HepG2 (cell line): ENCODE data around the gene ENGASE. TPM values are rescaled to one million over a fixed set of nuclear protein-coding genes. Genes with fewer than 3 reads are reported as not detected.
A peak's percentile ranks its signal among the peaks of the same experiment; 100 is the strongest.

Experiments used
- KDM4B ChIP-seq: sonication (generic); formaldehyde crosslinking; IDR thresholded peaks from 2 replicates; pipeline ENCODE4 v1.4.0; 2020; ENCODE audit warnings: missing genetic modification reagents
- KLF16 ChIP-seq, 2 experiments: sonication (generic) in 1 of 2; formaldehyde crosslinking in 1 of 2; IDR thresholded peaks; 2 replicates each; pipeline versions ENCODE4 v1.6.1 to v1.8.0; 2016 to 2023; ENCODE audit warnings: missing genetic modification reagents in 2 of 2, missing compliant biosample characterization in 1 of 2
- MATR3 ChIP-seq: sonication (generic); formaldehyde crosslinking; IDR thresholded peaks from 2 replicates; pipeline ENCODE4 v1.4.0; 2020; ENCODE audit warnings: missing genetic modification reagents
- PITX1 ChIP-seq: sonication (generic); formaldehyde crosslinking; IDR thresholded peaks from 2 replicates; pipeline ENCODE4 v1.5.1; 2020; ENCODE audit warnings: mild to moderate bottlenecking, missing genetic modification reagents
- RFX3 ChIP-seq: IDR thresholded peaks from 2 replicates; pipeline ENCODE4 v1.6.1; 2016; ENCODE audit warnings: missing biosample characterization, missing genetic modification reagents
- RFX5 ChIP-seq: IDR thresholded peaks from 2 replicates; pipeline ENCODE4 v1.6.1; 2011; ENCODE audit warnings: low read depth, low read length, improper control_type of control experiment
- SP2 ChIP-seq: sonication (generic); formaldehyde crosslinking; IDR thresholded peaks from 2 replicates; pipeline ENCODE4 v1.5.1; 2020; ENCODE audit warnings: mild to moderate bottlenecking, missing genetic modification reagents
- ZFP62 ChIP-seq: sonication (generic); formaldehyde crosslinking; IDR thresholded peaks from 2 replicates; pipeline ENCODE4 v1.4.0; 2020; ENCODE audit warnings: missing genetic modification reagents
- ZNF230 ChIP-seq: sonication (generic); formaldehyde crosslinking; IDR thresholded peaks from 2 replicates; pipeline ENCODE4 v1.4.0; 2020; ENCODE audit warnings: mild to moderate bottlenecking, missing genetic modification reagents
- ZNF549 ChIP-seq: sonication (generic); formaldehyde crosslinking; IDR thresholded peaks from 2 replicates; pipeline ENCODE4 v1.5.0; 2020; ENCODE audit warnings: missing genetic modification reagents
- ZNF552 ChIP-seq: sonication (generic); formaldehyde crosslinking; IDR thresholded peaks from 2 replicates; pipeline ENCODE4 v1.9.0; 2022; ENCODE audit warnings: missing genetic modification reagents, mild to moderate bottlenecking, borderline replicate concordance
- ZNF557 ChIP-seq: sonication (generic); formaldehyde crosslinking; IDR thresholded peaks from 2 replicates; pipeline ENCODE4 v1.4.0; 2020; ENCODE audit warnings: missing genetic modification reagents
- ZNF768 ChIP-seq: sonication (generic); formaldehyde crosslinking; IDR thresholded peaks from 2 replicates; pipeline ENCODE4 v1.4.0; 2020; ENCODE audit warnings: missing genetic modification reagents
- polyA plus RNA-seq, 8 experiments: library from polyadenylated mRNA; depleted of rRNA in 3 of 8; stranded (reverse) in 7 of 8; unstranded in 1 of 8; fragments of >200 nt; fragmentation: Illumina TruSeq in 4 of 8; extraction: Trizol in 4 of 8; gene quantifications; 2 replicates each; pipeline versions ENCODE4 v1.2.1 to v1.2.3, GENCODE V29; 2011 to 2016; ENCODE audit warnings: low read depth in 4 of 8, missing spikeins in 1 of 8, mixed read lengths in 1 of 8; ENCODE audit not compliant: insufficient read depth in 1 of 8
- total RNA-seq, 5 experiments: library from RNA; depleted of rRNA; stranded (reverse); fragments of >200 nt; fragmentation: Illumina TruSeq; extraction: Trizol; gene quantifications; 2 replicates each; pipeline ENCODE4 v1.2.3, GENCODE V29; 2016; ENCODE audit warnings: low read depth in 1 of 5
- TF ChIP-seq, protein P1 (sequence below): sonication (generic); formaldehyde crosslinking; conservative IDR thresholded peaks from 2 replicates; pipeline ENCODE4 v1.4.0; 2020; ENCODE audit warnings: missing genetic modification reagents
- TF ChIP-seq, protein P2 (sequence below): IDR thresholded peaks from 2 replicates; pipeline ENCODE4 v1.6.1; 2016; ENCODE audit warnings: mild to moderate bottlenecking, missing biosample characterization, missing genetic modification reagents
- TF ChIP-seq, protein P3 (sequence below): sonication (generic); formaldehyde crosslinking; IDR thresholded peaks from 2 replicates; pipeline ENCODE4 v1.5.0; 2020; ENCODE audit warnings: missing genetic modification reagents, mild to moderate bottlenecking, borderline replicate concordance
- TF ChIP-seq, protein P4 (sequence below): sonication (generic); formaldehyde crosslinking; IDR thresholded peaks from 2 replicates; pipeline ENCODE4 v1.5.0; 2020; ENCODE audit warnings: mild to moderate bottlenecking, missing genetic modification reagents, borderline replicate concordance

Gene ENGASE
- total and polyA plus RNA-seq, 2 of the 13 experiments (the other 11 are each of a cell fraction or from before 2014, with no cell fraction given): 10.6 to 18.1 TPM

DNA sequence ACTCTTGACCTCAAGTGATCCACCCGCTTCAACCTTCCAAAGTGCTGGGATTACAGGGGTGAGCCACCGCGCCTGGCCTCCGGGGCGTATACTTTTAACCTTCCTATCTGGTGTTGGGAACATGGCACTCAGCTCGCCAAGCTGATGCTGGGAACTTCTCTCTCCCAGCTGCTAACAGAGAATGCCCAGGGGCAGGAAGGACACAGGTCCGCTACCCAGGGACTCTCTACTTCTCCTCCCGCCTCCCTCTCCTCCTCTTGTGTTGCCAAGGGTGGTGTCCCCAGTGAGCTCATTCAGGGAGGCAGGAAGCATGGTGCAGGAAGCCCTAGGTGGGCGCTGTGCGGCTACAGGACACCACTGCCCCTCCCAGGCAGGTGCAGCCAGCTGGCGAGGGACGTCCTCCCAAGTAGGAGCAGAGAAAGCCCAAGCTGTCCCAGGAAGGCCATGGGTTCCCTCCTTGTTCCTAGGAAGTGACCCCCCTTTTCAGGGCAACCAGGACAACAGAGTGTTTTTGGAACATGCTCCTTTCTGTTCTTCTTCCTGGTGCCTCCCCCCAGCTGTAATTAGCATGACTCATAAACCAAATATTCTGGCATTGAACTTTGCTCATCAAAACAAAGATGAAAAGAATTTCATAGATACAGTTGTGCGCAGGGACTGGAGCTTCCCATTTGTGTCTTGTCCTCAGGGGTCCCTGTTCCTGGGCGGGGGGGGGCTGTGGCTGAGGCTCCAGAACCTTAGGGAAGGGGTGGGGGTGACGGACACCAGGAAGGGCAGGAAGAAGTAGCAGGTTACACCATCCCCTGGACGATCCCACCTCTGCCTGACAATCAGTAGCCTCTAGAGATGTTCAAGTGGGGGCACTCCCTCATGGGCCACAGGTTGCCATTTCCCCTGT is 48.0 kb upstream of the ENGASE start (continued):
- peak; percentile 58 to 69; a peak in 3 of 4 replicates for TF ChIP-seq KLF16 (CRISPR knock-in tag; IDR thresholded peaks at IDR 0.05)
- TF ChIP-seq RFX5: 0 out of 2 replicates have a peak, but pooled peaks have one; percentile 17
- TF ChIP-seq, protein P1, sequence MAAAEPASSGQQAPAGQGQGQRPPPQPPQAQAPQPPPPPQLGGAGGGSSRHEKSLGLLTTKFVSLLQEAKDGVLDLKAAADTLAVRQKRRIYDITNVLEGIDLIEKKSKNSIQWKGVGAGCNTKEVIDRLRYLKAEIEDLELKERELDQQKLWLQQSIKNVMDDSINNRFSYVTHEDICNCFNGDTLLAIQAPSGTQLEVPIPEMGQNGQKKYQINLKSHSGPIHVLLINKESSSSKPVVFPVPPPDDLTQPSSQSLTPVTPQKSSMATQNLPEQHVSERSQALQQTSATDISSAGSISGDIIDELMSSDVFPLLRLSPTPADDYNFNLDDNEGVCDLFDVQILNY (CRISPR knock-in tag): no peak
- TF ChIP-seq, protein P2, sequence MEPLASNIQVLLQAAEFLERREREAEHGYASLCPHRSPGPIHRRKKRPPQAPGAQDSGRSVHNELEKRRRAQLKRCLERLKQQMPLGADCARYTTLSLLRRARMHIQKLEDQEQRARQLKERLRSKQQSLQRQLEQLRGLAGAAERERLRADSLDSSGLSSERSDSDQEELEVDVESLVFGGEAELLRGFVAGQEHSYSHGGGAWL (CRISPR knock-in tag): 0 out of 2 replicates have a peak, but pooled peaks have one; percentile 34
- TF ChIP-seq ZNF557 (CRISPR knock-in tag): no peak
- TF ChIP-seq ZNF549 (CRISPR knock-in tag): no peak
- TF ChIP-seq, protein P3, sequence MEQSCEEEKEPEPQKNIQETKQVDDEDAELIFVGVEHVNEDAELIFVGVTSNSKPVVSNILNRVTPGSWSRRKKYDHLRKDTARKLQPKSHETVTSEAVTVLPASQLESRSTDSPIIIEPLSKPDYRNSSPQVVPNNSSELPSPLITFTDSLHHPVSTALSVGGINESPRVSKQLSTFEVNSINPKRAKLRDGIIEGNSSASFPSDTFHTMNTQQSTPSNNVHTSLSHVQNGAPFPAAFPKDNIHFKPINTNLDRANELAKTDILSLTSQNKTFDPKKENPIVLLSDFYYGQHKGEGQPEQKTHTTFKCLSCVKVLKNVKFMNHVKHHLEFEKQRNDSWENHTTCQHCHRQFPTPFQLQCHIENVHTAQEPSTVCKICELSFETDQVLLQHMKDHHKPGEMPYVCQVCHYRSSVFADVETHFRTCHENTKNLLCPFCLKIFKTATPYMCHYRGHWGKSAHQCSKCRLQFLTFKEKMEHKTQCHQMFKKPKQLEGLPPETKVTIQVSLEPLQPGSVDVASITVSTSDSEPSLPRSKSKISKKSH (CRISPR knock-in tag): peak; percentile 91
- no peak for TF ChIP-seq ZNF230 (CRISPR knock-in tag)
- TF ChIP-seq ZNF768 (CRISPR knock-in tag): peak; percentile 59; the same call in 1 of the 2 replicates
- TF ChIP-seq, protein P4, sequence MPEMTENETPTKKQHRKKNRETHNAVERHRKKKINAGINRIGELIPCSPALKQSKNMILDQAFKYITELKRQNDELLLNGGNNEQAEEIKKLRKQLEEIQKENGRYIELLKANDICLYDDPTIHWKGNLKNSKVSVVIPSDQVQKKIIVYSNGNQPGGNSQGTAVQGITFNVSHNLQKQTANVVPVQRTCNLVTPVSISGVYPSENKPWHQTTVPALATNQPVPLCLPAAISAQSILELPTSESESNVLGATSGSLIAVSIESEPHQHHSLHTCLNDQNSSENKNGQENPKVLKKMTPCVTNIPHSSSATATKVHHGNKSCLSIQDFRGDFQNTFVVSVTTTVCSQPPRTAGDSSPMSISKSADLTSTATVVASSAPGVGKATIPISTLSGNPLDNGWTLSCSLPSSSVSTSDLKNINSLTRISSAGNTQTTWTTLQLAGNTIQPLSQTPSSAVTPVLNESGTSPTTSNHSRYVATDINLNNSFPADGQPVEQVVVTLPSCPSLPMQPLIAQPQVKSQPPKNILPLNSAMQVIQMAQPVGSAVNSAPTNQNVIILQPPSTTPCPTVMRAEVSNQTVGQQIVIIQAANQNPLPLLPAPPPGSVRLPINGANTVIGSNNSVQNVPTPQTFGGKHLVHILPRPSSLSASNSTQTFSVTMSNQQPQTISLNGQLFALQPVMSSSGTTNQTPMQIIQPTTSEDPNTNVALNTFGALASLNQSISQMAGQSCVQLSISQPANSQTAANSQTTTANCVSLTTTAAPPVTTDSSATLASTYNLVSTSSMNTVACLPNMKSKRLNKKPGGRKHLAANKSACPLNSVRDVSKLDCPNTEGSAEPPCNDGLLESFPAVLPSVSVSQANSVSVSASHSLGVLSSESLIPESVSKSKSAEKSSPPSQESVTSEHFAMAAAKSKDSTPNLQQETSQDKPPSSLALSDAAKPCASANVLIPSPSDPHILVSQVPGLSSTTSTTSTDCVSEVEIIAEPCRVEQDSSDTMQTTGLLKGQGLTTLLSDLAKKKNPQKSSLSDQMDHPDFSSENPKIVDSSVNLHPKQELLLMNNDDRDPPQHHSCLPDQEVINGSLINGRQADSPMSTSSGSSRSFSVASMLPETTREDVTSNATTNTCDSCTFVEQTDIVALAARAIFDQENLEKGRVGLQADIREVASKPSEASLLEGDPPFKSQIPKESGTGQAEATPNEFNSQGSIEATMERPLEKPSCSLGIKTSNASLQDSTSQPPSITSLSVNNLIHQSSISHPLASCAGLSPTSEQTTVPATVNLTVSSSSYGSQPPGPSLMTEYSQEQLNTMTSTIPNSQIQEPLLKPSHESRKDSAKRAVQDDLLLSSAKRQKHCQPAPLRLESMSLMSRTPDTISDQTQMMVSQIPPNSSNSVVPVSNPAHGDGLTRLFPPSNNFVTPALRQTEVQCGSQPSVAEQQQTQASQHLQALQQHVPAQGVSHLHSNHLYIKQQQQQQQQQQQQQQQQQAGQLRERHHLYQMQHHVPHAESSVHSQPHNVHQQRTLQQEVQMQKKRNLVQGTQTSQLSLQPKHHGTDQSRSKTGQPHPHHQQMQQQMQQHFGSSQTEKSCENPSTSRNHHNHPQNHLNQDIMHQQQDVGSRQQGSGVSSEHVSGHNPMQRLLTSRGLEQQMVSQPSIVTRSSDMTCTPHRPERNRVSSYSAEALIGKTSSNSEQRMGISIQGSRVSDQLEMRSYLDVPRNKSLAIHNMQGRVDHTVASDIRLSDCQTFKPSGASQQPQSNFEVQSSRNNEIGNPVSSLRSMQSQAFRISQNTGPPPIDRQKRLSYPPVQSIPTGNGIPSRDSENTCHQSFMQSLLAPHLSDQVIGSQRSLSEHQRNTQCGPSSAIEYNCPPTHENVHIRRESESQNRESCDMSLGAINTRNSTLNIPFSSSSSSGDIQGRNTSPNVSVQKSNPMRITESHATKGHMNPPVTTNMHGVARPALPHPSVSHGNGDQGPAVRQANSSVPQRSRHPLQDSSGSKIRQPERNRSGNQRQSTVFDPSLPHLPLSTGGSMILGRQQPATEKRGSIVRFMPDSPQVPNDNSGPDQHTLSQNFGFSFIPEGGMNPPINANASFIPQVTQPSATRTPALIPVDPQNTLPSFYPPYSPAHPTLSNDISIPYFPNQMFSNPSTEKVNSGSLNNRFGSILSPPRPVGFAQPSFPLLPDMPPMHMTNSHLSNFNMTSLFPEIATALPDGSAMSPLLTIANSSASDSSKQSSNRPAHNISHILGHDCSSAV: no peak
- TF ChIP-seq ZNF552: no peak; the same call in 1 of the 2 replicates
- no peak for TF ChIP-seq KDM4B (CRISPR knock-in tag)
- TF ChIP-seq RFX3 (CRISPR knock-in tag): peak; percentile 28; the same call in 1 of the 2 replicates
- no peak for TF ChIP-seq ZFP62
- no peak for TF ChIP-seq SP2 (CRISPR knock-in tag)
- TF ChIP-seq PITX1 (CRISPR knock-in tag): no peak
- TF ChIP-seq MATR3 (CRISPR knock-in tag): no peak
